Right ventricle myocardium superior (tissue), 1 donor: ENCODE measurements around the gene RIPK1. TPM values are rescaled to one million over a fixed set of nuclear protein-coding genes. Genes with fewer than 3 reads are reported as not detected.
"Not testable (repeated sequence)": the region's sequence is repeated elsewhere in the genome, so short reads cannot be mapped to it uniquely, and the experiment has no call there.

Experiments
- ATAC-seq: fragments of 200-7000 bp; cut with Tn5 transposase; one replicate; pipeline ENCODE4 v1.9.1; 2020; ENCODE audit warnings: mild to moderate bottlenecking; ENCODE audit not compliant: poor library complexity
- DNase-seq: peaks from one replicate; pipeline ENCODE4 v3.0.0-alpha.2; 2020
- intact Hi-C: fragments of 100-400 bp; cut with DNase I; formaldehyde crosslinking; loops from one replicate; pipeline ENCODE4 v1.11.2; 2022
- total RNA-seq: library from RNA; stranded (reverse); fragmentation: NEBNext Ultra II Directional; extraction: Animal tissue kit (Norgen Biotek cat#: 25700); gene quantifications from one replicate; pipeline ENCODE4 v1.2.1, GENCODE V29; 2021
- donor health status: DM: no; HTN: yes; CAD: no; lungs with severe emphysema.

RIPK1 gene
- total RNA-seq, 1 donor from 2014 or later, result 6.6 TPM

DNA sequence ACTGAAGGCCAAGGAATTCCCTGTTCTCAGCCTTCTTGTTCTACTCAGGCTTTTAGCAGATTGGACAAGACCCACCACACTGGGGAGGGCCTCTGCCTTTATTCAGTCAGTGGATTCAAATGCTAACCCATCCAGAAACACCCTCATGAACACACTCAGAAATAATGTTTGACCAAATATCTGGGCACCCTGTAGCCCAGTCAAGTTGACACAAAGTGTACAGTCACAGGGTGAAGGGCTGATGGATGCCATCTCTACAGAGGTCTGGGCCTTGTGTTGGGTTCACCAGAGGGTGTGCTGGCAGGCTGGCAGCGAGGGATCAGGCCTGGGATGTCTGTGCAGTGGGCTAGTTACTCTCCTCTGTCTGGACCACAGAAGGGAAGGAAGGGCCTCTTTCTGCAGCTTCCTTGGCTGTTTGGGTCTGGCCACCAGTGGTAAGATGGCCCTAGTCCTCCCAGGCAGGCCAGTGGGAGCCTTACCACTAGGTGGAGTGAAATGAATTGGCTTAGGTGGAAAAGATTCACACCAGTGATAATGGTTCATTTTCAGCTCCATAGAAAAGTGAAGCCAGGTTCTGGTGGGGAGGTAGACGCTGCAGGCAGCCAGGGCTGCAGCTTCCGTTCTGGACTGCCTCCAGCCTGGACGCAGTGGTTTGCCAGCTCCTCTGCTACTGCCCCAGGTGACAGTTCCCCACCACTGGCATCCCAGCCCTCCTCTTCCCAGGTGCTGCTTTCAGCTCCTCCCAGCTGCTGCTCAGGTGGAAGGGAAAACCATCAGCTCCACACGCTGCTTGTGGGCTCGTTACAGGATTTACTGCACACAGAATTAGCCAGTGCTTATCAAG lies 79.8 kb downstream of the RIPK1 start:
- DNase-seq, result no peak
- no peak for ATAC-seq
- intact Hi-C loops, result no loop called here

DNA sequence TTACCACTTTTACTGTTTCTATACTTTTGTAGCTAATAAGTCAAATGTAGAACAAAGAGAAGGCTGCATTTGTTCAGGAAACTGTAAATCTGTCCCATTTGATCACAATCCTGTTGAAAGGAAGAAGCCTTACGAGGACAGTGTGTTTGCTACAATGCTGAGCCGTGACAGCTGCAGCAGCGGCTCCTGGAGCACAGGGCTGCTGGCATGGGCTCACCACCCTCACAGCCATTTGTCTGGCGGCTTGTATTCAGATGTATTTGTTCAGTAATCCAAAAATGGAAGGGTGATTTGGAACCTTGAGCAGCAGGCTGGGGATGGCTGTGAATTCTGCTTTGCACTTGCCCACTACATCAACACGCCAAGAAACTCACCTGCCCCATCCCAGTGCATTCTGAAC lies 83.4 kb downstream of the RIPK1 start:
- no peak for ATAC-seq
- intact Hi-C loops, result no loop called here
- DNase-seq, result no peak

DNA sequence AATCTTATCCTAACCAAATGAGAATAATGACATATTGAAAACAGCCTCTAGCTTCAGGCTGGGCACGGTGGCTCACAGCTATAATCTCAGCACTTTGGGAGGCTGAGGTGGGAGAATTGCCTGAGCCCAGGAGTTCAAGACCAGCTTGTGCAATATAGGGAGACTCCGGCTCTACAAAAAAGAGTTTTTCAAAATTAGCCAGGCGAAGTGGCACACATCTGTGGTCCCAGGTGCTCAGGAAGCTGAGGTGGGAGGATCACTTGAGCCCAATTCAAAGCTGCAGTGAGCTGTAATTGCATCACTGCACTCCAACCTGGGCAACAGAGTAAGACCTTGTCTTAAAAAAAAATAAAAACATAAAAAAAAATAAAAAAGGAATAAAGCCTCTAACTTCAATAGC lies 84.4 kb downstream of the RIPK1 start:
- DNase-seq (no peak), ATAC-seq (no peak)
- intact Hi-C loops, result no loop called here

DNA sequence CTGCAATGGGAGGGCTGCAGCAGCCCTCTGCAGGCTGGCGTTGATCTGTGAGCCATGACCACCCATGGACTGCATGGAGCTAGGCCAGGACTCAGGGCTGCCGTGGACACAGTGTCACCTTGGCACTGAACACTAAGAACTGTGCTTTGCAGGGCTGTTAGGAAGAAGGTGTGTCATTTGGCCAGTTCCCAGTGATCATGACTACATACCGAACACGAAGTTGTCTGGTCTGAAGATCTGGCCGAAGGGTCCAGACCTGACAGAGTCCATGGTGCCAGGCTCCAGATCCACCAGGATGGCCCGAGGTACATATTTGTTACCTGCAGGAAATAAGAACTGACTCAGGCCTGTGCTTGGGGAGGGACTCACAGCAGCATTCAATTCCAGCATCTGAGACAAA lies 87.1 kb downstream of the RIPK1 start:
- intact Hi-C loops, result loop anchor here (5.0 kb wide), 1 partner anchor 97 kb away; no protein-coding TSS in a partner anchor

DNA sequence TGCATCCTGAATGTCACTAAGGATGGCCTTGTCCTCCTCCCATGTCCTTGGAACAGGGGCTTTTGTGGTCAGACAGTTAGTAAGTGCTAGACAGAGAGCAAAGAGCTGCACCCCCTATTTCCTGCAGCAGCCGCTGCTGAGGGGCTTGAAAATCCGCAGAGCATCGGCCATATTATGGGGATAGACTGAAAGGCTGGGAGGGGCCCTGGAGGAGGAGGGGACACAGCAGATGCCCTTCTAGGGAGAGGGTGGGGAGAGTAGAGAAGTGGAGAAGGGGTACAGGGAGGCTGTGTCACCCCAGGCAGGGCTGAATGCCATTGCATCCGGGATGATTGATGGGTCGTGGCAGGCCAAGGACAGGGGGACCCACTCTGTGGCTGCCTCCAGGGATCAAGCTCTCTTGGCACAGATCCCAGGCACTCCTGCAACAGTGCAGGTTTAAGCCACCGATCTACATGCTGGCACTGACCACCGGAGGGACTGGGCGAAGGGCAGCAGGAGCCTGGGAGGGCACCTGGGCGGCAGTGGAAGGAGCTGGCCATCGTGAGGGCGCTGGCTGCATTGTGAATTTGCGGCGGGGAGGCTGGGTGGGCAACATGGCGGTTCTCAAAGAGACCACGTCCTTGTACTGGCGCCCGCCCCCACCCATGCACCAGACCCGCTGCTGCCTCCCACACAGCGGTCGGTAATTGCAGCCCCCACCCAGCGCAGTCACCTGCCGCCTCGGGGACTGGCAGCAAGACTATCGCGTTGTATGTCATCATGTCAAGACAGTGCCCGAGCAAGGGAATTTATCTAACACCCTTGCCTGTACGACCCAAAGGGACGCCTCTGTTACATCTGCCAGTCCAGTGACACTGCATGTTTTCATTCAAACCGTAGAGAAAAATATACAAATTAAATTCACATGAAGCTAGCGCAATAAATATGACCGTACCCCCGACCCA lies 88.2 kb downstream of the RIPK1 start:
- intact Hi-C loops, result loop anchor here (5.0 kb wide), 1 partner anchor 96 kb away; no protein-coding TSS in a partner anchor
- ATAC-seq, DNase-seq: not testable (repeated sequence)

More for the DNA sequence above, 87.1 kb downstream of the RIPK1 start:
- DNase-seq, ATAC-seq: not testable (repeated sequence)

DNA sequence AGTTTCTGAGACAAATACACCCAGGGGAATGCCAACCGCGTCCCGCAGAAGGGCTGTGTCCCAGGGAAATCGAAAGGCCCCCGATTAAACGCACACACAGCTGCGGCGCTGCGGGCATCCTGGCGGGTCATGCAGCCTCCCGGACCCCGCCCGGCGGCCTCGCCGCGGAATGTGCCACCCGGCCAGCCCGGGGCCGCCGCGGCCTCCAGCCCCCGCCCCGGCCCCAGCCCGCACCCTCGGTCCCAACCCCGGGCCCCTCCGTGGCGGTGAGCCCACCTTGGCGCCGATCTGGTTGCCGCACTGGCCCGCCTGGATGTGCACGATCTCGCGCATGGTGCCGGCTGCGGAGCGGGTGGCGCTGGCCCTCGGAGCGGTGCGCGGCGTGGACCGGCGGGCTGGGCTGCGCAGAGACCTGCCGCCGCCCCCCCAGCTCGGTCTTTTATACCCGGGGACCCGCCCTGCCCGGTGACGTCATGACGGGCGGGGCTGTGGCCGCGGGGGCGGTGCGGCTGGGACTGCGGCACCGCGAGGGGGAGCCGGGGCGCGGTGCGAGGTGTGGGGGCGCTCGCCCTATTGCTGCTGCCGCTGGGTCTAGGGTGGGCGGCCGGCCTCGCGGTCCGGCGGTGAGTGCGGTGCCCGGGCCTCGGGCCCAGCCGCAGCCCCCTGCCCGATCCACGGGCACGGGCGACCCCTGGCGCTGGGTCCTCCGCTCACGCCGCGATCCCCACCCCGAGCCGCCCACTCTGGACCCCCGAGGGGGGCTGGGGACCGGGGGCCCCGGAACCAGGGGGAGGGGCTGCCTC lies 89.0 kb downstream of the RIPK1 start, which contains the start of gene TUBB2A:
TSS of gene TUBB2A (minus strand) at position 414 of the 803 bp plus-strand sequence. CDS start at position 333, 81 bp downstream.
- intact Hi-C loops, result loop anchor here (5.0 kb wide), 1 partner anchor 95 kb away; no protein-coding TSS in a partner anchor
- DNase-seq (peak; percentile 92), ATAC-seq (peak; percentile 92)

DNA sequence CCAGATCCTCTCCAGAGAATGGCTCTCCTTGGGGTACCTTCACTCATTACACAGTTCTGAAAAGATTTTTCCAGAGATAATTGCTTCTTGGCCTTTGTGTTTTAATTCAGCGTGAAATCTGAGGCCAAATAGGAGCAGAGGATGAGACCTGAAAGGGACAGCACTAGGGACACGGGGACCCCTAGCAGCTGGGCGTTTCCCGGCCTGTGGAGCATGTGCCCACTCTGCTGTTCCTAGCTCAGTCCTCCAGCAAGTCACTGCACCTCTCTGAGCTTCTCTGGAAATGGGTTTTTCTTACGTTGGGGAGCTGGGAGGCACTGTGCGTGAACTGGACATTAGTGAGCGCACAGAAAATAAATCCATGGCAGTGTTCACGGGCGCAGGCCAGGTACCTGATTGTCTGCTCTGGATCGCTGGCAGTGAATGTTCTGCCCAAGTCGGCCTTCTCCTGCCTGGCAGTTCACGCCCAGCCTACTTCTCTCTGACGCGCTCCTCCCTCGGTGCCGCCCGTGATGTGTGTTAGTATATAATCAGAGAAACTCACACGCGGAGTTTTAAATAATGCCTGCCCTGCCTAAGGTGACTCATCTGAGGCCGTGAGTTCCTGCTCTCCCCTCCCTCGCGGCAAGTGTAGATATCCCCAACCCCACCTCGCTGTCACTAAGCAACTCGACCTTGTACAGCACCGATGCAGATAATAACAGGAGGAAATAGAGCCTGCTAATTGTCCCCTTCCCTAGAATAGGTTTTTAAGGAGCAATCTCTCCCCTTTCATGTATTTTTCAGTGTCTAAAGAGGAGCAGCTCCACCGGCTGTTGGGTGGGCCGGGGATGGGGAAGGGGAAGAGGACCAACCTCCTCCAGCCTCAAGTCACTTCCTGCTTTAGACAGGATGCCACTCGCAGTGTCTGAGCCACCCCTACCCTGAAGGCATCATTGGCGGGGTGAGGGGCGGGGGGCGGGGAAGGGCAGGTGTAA lies 91.8 kb downstream of the RIPK1 start:
- ATAC-seq (no peak), DNase-seq (no peak)
- intact Hi-C loops, result loop anchor here (5.0 kb wide), 1 partner anchor 92 kb away; no protein-coding TSS in a partner anchor

DNA sequence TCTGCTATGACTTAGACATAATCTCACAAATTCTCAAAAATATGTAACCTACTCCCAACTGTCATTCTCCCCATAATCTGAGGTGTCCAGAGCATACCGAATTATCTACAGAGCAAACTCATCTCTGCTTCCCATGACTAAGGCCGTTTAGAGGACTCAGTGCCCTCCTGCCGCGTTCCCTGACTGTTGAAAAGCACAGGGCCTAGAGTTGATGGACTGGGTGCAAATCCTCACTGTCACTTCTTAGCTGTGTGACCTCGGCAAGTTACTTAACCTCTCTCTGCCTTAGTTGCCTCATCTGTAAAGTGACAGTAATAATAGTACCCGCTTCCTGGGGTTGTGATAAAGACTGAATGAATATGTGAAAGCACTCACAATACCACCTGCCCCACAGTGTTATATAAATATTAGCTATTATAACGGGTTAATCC lies 93.8 kb downstream of the RIPK1 start:
- no peak for ATAC-seq
- no peak for DNase-seq
- intact Hi-C loops, result no loop called here

DNA sequence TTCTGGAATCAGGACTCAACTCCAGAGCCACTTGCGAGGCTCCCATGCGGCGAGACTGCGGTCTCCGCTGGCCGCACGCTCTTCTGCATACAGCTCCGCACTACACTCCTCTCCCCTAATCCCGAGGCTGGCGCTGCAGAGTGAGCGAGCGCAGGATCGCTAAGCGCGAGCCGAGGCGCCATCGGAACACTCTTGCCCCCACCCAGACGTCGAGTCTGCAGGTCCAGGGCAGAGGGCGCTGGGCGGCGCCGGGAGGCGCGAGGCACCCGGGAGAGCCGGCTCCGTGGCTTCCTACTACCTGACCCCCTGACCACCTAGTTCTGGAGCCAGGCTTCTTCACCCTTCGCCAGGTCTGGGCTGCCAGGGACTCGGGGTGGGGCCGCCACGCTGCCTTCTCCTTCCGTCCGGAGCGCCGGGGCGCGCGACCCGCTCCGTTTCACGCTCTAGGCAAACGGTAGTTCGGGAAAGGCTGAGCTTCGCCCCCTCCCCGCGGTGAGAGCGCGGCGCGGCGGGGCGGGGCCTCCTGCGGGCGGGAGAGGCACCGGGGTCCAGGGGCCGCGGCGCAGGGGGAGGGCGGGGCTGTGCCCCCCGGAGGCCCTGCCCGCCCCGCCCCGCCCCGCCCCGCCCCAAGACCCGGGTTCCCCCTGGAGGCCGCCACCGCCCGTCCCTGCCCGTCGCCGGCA lies 94.4 kb downstream of the RIPK1 start:
- intact Hi-C loops, result no loop called here
- peak; percentile 89 for ATAC-seq
- DNase-seq, result peak; percentile 82

DNA sequence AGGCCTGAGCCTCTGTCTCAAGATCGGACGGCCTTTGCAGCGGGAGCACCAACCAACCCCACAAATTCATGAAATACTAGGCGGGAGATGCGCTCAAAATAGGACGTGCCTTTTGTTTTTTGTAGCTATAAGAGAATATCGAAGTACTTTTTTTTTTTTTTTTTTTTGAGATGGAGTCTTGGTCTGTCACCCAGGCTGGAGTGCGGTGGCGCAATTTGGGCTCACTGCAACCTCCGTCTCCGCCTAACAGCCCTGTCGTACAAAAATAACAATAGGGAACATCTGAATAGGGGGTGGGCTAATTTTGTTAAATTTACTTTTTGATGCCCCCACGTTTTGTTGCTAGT lies 94.9 kb downstream of the RIPK1 start:
- DNase-seq (peak; percentile 73), ATAC-seq (peak; percentile 4)
- intact Hi-C loops, result no loop called here

DNA sequence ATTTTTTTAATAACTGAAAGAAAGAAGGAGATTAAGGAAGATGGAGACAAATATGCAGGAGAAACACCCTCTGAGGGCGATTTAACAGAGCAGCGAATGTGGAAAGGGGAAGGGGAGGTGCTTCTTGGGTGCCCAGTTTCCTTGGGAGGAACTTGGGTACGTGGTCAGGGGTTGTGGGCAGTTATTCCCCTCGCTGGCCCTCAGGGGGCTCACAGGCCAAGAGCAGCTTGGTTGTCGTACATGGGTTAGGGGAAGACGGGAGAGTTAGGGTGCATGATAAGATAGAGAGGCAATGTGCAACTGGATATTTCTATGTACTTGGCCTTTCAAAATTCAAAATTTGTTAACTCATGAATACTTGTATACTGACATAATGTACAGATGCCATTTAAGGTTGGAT lies 96.1 kb downstream of the RIPK1 start:
- intact Hi-C loops, result no loop called here
- DNase-seq, result no peak
- no peak for ATAC-seq

Other genes starting within 250 kb of the RIPK1 start
- gene SERPINB1, start 226.6 kb upstream of the RIPK1 start, total RNA-seq, result 25.3 TPM
- 2.9 TPM for gene SERPINB9, start 165.2 kb upstream of the RIPK1 start, total RNA-seq
- 265 TPM for gene SERPINB6, start 96.9 kb upstream of the RIPK1 start, total RNA-seq
- 70.5 TPM for gene NQO2, start 68.6 kb upstream of the RIPK1 start, total RNA-seq
- 22.2 TPM for gene BPHL, start 50.2 kb downstream of the RIPK1 start, total RNA-seq
- gene TUBB2A, start 89.0 kb downstream of the RIPK1 start, total RNA-seq, result 18.2 TPM
- gene TUBB2B, start 159.2 kb downstream of the RIPK1 start, total RNA-seq, result 1.3 TPM
- gene PSMG4, start 190.5 kb downstream of the RIPK1 start, total RNA-seq, result 8.9 TPM